ENCODE results near the gene GNAT2.

DNA sequence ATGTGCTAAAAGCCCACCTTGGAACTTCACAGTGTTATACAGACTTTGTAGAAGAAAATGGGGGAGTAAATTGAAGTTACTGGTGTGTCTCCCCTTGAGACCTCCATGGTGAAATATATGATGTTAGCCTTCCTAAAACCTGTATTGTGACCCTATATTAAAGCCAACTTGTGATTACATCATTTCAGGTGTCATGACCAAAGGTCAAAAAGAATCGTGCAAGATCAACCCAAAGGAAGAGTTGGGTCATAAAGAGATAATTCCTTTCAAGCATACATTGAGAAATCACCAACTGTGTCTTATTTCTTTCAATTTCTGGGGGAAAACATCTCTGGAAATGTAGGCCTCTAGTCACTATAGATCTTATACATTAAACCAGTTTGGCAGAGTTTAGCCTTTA is 34.6 kb downstream of the GNAT2 start:
- TF ChIP-seq, protein P1, sequence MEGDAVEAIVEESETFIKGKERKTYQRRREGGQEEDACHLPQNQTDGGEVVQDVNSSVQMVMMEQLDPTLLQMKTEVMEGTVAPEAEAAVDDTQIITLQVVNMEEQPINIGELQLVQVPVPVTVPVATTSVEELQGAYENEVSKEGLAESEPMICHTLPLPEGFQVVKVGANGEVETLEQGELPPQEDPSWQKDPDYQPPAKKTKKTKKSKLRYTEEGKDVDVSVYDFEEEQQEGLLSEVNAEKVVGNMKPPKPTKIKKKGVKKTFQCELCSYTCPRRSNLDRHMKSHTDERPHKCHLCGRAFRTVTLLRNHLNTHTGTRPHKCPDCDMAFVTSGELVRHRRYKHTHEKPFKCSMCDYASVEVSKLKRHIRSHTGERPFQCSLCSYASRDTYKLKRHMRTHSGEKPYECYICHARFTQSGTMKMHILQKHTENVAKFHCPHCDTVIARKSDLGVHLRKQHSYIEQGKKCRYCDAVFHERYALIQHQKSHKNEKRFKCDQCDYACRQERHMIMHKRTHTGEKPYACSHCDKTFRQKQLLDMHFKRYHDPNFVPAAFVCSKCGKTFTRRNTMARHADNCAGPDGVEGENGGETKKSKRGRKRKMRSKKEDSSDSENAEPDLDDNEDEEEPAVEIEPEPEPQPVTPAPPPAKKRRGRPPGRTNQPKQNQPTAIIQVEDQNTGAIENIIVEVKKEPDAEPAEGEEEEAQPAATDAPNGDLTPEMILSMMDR (IDR thresholded peaks at IDR 0.05): no peak
- TF ChIP-seq POLR2A (IDR thresholded peaks at IDR 0.05): no peak
